HCT116 (cell line): ENCODE results near the gene TP53RK.

Experiments used
- EZH2phosphoT487 ChIP-seq: fragments of 200-600 bp; IDR thresholded peaks from 2 replicates; pipeline ENCODE4 v1.6.1; 2018; ENCODE audit warnings: antibody characterized with exemption, borderline replicate concordance
- JUND ChIP-seq: IDR thresholded peaks from 2 replicates; pipeline ENCODE4 v1.6.1; 2012
- POLR2AphosphoS5 ChIP-seq: IDR thresholded peaks from 2 replicates; pipeline ENCODE4 v1.6.1; 2011; ENCODE audit warnings: mild to moderate bottlenecking, low read depth, low read length, moderate library complexity
- SIN3A ChIP-seq: IDR thresholded peaks from 2 replicates; pipeline ENCODE4 v1.6.1; 2012; ENCODE audit warnings: low read depth
- ZNF274 ChIP-seq: fragments of 200-500 bp; sonication (Bioruptor generic); IDR thresholded peaks from 2 replicates; pipeline ENCODE4 v1.6.1; 2014; ENCODE audit warnings: mild to moderate bottlenecking, low read depth, low read length, inconsistent platforms
- TF ChIP-seq, protein P1 (sequence below), 3 experiments: fragments of 200-600 bp in 1 of 3; sonication (generic) in 1 of 3; IDR thresholded peaks in 2 of 3; conservative IDR thresholded peaks in 1 of 3; 2 replicates each; pipeline ENCODE4 v1.5.1; 2012 to 2017; ENCODE audit warnings: low read depth in 2 of 3, low read length in 2 of 3, antibody characterized with exemption in 1 of 3, borderline replicate concordance in 1 of 3, control low read depth in 1 of 3, mild to moderate bottlenecking in 1 of 3, mixed read lengths in 1 of 3, mixed run types in 1 of 3, moderate library complexity in 1 of 3; ENCODE audit not compliant: insufficient read depth in 1 of 3

DNA sequence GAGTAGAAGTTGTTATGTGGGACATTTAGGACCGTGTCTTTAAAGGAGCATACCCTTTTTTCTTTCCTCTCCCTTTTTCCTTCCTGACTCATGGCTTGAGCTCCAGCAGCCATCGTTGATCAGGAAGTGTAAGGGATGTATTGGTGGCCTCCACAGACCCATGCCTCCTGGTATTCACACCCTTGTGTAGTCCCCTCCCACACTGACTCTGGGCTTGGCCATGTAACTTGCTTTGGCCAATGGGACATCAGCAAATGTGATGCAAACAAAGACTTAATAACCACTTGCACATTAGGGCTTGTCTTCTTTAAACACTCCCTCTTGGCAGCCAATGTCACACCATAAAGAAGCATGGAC, 19.0 kb downstream of the TP53RK start:
- TF ChIP-seq POLR2AphosphoS5 (no peak), SIN3A (no peak), EZH2phosphoT487 (no peak), JUND (no peak), ZNF274 (no peak)
- TF ChIP-seq, protein P1, sequence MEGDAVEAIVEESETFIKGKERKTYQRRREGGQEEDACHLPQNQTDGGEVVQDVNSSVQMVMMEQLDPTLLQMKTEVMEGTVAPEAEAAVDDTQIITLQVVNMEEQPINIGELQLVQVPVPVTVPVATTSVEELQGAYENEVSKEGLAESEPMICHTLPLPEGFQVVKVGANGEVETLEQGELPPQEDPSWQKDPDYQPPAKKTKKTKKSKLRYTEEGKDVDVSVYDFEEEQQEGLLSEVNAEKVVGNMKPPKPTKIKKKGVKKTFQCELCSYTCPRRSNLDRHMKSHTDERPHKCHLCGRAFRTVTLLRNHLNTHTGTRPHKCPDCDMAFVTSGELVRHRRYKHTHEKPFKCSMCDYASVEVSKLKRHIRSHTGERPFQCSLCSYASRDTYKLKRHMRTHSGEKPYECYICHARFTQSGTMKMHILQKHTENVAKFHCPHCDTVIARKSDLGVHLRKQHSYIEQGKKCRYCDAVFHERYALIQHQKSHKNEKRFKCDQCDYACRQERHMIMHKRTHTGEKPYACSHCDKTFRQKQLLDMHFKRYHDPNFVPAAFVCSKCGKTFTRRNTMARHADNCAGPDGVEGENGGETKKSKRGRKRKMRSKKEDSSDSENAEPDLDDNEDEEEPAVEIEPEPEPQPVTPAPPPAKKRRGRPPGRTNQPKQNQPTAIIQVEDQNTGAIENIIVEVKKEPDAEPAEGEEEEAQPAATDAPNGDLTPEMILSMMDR (IDR thresholded peaks at IDR 0.05 in 2 of 3, conservative IDR thresholded peaks at IDR 0.05 in 1 of 3; ENCODE audit: borderline replicate concordance in 1 of 3, insufficient read depth in 1 of 3, low read depth in 2 of 3, low read length in 2 of 3): no peak
